HG03342 (cell line): Measurements from ENCODE around the gene CBARP.

Source experiments
- ATAC-seq: cut with Tn5 transposase; IDR thresholded peaks from one replicate; pipeline ENCODE4 v1.9.1; 2021; ENCODE audit warnings: mild to moderate bottlenecking, moderate library complexity; ENCODE audit not compliant: unreplicated experiment

The CBARP gene, protein sequence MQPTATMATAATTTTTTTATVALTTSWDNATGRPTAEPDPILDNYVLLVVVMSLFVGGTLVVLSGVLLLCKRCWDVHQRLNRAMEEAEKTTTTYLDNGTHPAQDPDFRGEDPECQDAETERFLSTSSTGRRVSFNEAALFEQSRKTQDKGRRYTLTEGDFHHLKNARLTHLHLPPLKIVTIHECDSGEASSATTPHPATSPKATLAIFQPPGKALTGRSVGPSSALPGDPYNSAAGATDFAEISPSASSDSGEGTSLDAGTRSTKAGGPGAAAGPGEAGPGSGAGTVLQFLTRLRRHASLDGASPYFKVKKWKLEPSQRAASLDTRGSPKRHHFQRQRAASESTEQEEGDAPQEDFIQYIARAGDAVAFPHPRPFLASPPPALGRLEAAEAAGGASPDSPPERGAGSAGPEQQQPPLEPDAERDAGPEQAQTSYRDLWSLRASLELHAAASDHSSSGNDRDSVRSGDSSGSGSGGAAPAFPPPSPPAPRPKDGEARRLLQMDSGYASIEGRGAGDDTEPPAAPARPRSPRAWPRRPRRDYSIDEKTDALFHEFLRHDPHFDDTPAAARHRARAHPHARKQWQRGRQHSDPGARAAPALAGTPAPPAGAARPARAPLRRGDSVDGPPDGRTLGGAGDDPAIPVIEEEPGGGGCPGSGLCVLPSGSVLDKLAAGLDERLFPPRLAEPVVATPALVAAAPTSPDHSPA

GRCh38 chr19:1237754-1238368 is at the start of gene CBARP:
CBARP (minus strand) TSS chr19:1238005; CDS start chr19:1236100, 1,905 bp downstream.
- ATAC-seq: no peak

- no peak for ATAC-seq
Measured at GRCh38 chr19:1286487-1287353, 48.9 kb upstream of the CBARP start.

DNA sequence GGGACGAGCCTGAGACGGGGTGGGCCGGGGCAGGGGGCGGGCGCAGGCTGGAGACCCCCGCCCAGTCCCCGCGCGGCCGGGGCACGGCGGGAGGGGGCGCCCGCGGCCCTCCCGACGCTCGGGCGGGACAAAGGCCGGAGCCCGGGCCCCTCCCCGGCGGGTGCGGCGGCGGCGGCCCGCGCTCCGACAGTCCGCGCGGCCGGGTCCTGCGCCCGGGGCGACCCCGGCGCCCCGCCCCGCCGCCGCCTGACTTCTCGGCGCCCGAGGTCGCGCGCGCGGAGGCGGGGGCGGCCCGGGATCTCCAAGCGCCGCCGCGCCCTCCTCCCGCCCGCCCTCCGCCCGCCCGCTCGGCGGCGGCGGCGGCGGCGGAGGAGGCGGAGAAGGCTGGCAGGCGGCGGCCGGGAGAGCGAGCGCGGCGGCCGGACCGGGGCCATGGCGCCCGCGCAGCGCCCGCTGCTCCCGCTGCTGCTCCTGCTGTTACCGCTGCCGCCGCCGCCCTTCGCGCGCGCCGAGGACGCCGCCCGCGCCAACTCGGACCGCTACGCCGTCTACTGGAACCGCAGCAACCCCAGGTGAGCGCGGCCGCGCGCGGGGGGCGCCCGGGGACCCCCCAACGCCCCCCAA is 48.0 kb upstream of the CBARP start, which contains the start of gene EFNA2:
Gene EFNA2 (plus strand): TSS at position 137 of the 624 bp plus-strand sequence. CDS start 296 bp downstream, at position 433.
- ATAC-seq: no peak

- ATAC-seq: no peak
Measured at GRCh38 chr19:1284979-1285736, 47.4 kb upstream of the CBARP start.

DNA sequence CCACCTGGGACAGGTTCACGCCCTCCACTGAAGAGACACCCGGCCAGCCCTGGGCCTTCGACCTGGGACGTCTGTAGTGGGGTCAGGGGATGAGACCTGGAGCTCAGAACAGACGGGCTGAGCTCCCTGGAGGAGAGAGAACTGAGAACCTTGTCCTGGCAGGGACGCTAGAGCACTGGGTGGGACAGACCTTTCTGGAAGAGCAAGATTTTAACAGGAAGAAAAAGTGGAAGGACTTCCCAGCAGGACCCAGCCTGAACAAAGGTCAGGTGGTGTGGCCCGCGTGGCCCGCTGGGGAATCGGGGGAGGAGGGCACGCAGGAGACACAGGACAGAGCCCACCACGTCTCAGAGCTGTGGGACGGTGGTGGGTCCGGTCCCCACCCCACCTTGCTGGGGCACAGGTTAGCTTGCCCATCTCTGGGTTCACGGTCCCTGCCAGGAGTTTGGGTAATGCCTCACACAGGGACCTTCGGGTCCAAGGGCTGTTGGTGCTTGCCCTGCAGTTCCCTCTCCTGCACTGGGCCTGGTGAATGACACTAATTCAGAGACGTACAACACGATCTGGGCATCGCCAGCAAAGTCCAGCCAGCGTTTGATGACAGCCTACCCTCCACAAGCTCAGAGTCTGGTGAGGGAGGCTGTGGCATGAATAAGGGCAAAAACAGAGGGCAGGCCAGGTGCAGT is 46.6 kb upstream of the CBARP start:
- no peak for ATAC-seq

- no peak for ATAC-seq
Measured at GRCh38 chr19:1283917-1284292, 46.1 kb upstream of the CBARP start.

- no peak for ATAC-seq
Measured at GRCh38 chr19:1283207-1283916, 45.6 kb upstream of the CBARP start.

GRCh38 chr19:1282588-1283206 is 44.9 kb upstream of the CBARP start:
- ATAC-seq: no peak

GRCh38 chr19:1281569-1282287 is 43.9 kb upstream of the CBARP start:
- no peak for ATAC-seq

DNA sequence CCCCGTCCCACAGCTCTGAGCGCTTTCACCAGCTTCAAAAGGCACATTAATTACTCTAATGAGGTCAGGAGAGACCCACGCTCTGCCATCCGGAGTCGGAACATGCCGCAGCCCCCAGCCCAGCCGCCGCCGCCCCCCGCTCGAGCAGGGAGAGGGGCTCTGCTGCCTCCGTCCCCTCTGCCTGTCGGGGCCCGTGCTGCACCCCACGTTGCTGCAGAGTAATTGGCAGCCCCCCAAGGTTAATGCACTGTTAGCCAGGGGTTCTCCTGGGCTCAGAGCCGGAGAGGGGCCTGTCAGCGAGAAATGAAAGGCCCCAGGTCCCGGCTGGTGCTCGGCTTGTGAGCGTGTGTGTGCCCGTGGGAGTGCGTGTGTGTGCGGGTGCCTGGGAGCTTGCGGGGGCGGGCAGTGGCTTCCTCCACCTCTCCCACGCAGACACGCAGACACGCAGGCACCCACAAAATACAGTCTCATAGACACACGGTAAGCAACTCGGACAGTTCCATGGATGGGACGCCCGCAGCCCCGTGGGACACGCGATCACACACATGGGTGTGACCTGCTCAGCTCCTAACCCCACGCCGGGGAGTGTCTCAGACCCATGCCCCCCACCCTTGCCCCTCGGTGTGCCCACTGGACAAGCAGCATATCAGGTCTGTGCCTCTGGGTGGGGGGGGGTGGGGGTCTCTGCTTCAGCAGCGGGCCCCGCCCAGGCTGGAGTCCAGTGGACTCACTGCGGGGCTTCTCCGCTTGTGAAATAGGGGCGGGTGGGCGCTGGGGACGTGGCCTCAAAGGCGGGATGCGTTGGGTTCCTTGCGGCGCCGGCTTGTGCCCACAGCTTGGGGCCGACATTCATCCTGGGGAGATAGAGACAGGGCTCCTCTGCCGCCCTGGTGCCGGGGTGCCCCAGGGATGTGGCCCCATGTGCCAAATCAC is 43.1 kb upstream of the CBARP start:
- no peak for ATAC-seq

DNA sequence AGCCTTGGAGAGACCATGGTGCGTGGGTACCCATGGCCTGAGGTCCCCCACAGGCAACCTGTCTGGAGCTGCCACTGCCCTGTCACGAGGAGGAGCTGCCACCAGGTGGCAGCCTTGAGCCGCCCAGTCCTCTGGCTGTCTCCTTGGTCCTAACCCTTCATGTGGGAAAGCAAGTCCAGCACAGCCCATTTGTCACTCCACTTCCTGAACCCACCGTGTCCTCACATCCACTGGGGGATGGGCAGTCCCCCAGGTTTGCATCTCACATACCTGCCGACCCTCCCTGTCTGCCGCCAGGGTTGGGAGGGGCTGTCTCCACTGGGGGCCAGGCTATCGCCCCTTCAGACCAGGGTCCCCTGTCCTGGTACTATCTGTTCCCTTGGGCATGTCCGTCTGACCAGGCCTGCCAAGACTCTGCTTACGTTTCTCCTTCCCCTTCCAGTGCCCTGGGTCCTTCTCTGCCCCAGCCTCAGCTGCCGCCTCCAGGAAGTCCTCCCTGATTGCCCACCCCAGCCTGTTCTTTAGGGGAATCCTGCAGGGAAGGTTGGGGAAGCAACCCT is 42.1 kb upstream of the CBARP start:
- ATAC-seq: no peak

DNA sequence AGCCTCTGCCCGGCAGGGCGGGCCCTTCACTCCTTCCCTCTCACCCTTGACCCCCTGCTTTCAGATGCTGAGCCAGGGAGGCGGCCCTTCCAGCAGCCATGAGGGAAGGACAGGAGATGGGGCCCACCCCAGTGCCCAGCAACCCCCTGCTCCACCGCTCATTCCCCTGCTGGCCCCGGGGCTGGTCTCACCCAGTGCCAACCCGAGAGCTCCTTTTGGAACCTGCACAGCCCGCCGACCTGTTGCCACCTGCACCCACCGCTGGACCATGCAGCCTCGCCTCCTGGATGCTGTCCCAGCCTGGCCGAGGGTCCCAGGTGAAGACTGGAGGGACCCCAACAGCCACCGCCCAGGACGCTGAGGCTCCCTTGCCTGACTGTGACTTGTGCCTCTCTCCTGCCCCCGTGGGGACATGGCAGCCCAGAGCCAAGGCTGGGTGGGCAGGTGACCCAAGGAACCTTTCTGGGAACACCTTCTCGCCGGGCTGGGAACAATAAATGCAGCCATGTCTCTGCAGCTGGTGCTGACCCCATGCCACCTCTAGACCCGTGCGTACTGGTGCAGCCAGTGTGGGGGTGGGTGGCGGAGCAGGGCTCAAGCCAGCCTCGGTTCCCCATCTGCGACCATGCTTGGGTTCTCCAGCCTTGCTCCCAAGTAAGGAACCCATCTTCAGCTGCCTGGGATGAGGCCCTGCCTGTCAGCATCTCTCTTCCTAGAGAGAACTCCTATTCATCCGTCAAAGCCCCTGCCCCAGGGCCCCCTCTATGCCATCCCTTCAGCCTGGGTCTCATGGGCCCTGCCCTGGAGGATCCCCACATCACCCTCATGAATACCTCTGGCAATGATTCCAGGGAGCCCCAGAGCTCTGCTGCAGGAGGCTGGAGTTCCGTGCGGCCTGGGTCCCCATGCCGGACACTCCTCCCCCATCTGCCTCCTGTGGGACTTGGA is 41.2 kb upstream of the CBARP start:
- ATAC-seq: no peak

DNA sequence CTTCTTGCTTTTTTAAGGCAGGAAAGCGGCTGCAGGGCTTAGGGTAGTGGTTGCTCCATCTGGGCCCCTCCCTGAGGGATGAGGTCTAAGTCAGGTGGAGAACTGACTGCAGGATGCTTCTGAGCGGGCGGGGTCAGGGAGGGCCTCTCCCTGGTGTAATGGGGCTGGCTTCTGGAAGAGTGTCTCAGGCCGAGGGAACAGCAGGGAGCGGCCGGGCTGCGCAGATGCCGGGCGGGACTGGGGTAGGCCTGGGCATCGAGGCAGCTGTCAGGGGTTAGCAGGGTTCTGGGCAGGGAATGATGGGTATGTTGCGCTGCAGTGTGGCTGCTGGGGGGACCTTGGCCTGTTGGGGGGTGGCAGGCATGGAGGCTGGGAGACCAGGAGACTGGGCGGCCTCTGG is 40.3 kb upstream of the CBARP start:
- ATAC-seq: no peak

DNA sequence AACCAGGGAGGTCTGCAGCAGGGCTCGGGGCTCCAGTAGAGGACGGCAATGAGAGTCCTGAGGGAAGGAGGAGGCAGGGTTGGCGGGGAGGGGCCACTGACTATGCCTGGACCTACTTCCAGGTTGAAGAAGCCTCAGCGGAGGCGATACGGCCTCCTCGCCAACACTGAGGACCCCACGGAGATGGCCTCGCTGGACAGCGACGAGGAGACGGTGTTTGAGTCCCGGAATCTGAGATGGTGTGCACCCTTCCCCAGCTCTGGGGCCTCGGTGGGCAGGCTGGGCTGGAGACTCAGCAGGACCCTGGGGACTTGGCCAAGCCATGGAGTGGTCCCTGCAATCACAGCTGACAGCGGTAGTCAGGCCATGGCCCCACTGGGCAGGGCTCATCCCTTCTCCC is 39.3 kb upstream of the CBARP start:
- ATAC-seq: no peak

GRCh38 chr19:1276628-1277022 is 38.8 kb upstream of the CBARP start:
- no peak for ATAC-seq
